Measurements from ENCODE around the gene MMP1.

GRCh38 chr11:102761646-102762238 lies 36.2 kb downstream of the MMP1 start:
- no peak for TF ChIP-seq NRF1 (IDR thresholded peaks at IDR 0.05; ENCODE audit: low read depth, low read length)
- TF ChIP-seq RAD21 (IDR thresholded peaks at IDR 0.05; ENCODE audit: low read length): no peak
